Type B pancreatic cell (in vitro differentiated cells): Measurements from ENCODE around the gene IFNGR2. TPM values are rescaled to one million over a fixed set of nuclear protein-coding genes. Genes with fewer than 3 reads are reported as not detected.

Experiments
- DNase-seq: peaks from one replicate; pipeline ENCODE4 v3.0.0; 2021; ENCODE audit warnings: mixed read lengths; ENCODE audit not compliant: unreplicated experiment; ENCODE audit errors: extremely low spot score
- H3K27ac Mint-ChIP-seq: 2 replicates; pipeline ENCODE4 v1.8.0; 2021; ENCODE audit warnings: mild to moderate bottlenecking, mixed read lengths
- H3K27me3 Mint-ChIP-seq: 2 replicates; pipeline ENCODE4 v1.8.0; 2021; ENCODE audit warnings: mixed read lengths
- H3K36me3 Mint-ChIP-seq: 2 replicates; pipeline ENCODE4 v1.8.0; 2021; ENCODE audit warnings: mixed read lengths
- H3K4me1 Mint-ChIP-seq: one replicate; pipeline ENCODE4 v1.8.0; 2021; ENCODE audit warnings: mixed read lengths; ENCODE audit not compliant: unreplicated experiment
- H3K4me3 Mint-ChIP-seq: 2 replicates; pipeline ENCODE4 v1.8.0; 2021; ENCODE audit warnings: mild to moderate bottlenecking, mixed read lengths
- H3K9me3 Mint-ChIP-seq: 2 replicates; pipeline ENCODE4 v1.8.0; 2021; ENCODE audit warnings: mixed read lengths
- total RNA-seq: library from RNA; stranded (reverse); gene quantifications from 2 replicates; pipeline ENCODE4 v1.2.1, GENCODE V29; 2021; ENCODE audit warnings: low replicate concordance
- TF ChIP-seq, protein P1 (sequence below): fragments of 200-600 bp; sonication (generic); conservative IDR thresholded peaks from 2 replicates; pipeline ENCODE4 v1.5.0; 2021; ENCODE audit warnings: antibody characterized with exemption, mild to moderate bottlenecking

Gene IFNGR2
- total RNA-seq, 1 donor from 2014 or later = 40.4 TPM

DNA sequence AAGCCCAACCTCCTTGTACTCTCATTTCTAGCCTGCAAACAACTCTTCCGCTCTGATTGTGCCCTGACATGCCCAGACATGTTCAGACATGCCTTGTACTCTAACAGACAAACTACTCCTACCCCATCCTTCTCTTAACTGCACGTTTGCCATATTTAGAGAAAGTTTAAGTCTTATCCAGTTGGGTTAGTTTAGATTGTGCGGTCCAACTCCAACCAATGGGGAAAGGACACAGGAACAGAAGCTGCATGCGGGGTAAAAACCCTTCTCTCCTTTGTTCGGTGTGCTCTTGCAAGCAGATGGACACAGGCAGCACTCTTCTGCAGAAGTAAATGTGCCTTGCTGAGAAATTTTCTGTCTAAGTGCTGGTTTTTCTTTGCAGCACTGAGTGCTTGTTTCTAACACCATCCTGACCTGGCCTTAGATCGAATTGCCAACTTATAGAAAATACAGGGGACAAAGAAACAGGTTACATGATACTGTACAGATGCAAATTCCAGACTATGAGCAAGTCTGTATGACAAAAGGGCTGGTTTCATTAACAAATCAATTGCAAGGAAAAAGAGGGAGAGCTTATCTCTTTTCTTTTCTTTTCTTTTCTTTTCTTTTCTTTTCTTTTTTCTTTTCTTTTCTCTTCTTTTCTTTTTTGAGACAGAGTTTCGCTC lies 35.8 kb upstream of the IFNGR2 start:
- H3K27ac Mint-ChIP-seq = peak overlapping the region; percentile 32
- no peaks in the 10 kb centered on the region for H3K4me1 Mint-ChIP-seq
- H3K4me3 Mint-ChIP-seq = no peak overlapping the region
- H3K36me3 Mint-ChIP-seq = no peaks in the 10 kb centered on the region
- TF ChIP-seq, protein P1, sequence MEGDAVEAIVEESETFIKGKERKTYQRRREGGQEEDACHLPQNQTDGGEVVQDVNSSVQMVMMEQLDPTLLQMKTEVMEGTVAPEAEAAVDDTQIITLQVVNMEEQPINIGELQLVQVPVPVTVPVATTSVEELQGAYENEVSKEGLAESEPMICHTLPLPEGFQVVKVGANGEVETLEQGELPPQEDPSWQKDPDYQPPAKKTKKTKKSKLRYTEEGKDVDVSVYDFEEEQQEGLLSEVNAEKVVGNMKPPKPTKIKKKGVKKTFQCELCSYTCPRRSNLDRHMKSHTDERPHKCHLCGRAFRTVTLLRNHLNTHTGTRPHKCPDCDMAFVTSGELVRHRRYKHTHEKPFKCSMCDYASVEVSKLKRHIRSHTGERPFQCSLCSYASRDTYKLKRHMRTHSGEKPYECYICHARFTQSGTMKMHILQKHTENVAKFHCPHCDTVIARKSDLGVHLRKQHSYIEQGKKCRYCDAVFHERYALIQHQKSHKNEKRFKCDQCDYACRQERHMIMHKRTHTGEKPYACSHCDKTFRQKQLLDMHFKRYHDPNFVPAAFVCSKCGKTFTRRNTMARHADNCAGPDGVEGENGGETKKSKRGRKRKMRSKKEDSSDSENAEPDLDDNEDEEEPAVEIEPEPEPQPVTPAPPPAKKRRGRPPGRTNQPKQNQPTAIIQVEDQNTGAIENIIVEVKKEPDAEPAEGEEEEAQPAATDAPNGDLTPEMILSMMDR = no peak
- H3K27me3 Mint-ChIP-seq = no peaks in the 10 kb centered on the region
- H3K9me3 Mint-ChIP-seq = peaks cover 5% of the 10 kb centered on the region
- DNase-seq = no peak

DNA sequence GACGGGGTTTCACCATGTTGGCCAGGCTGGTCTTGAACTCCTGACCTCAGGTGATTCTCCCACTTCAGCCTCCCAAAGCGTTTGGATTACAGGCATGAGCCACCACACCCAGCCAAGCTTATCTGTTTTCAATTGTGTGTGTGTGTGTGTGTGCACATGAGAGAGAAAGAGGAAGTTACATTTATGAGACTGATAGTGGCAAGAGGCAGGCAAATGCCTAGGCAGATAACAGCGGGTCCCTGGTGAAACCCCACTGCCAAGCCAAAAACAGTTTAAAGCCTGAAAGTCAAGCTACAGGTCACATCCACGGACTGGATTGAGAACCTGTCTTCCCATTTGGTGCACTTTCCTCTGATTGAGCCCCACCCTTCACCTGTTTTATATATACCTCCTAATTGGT lies 35.1 kb upstream of the IFNGR2 start:
- DNase-seq = peak; percentile 16
- Mint-ChIP-seq H3K36me3 (no peaks in the 10 kb centered on the region), H3K4me3 (no peak overlapping the region), H3K27me3 (no peaks in the 10 kb centered on the region), H3K4me1 (no peaks in the 10 kb centered on the region), H3K9me3 (peaks cover 5% of the 10 kb centered on the region), H3K27ac (peak overlapping the region; percentile 62)
- TF ChIP-seq, protein P1 = no peak

DNA sequence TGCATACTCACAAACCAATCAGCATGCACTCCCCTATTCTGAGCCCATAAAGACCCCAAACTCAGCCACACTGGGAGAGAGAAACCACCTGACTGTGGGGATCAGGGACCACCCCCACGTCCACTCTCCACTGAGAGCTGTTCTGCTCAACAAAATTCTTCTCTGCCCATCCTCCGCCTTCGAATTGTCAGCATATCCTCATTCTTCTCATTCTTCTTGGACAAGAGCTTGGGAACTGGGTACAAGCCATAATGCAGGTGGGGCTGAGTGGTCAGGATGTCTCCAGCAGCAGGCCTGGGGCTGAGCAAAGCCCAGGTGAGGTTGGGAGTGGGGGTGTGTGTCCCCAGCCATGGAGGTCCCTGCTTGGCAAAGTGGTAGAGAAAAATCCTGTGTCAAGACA lies 34.6 kb upstream of the IFNGR2 start:
- no peaks in the 10 kb centered on the region for H3K36me3 Mint-ChIP-seq
- no peak for DNase-seq
- H3K9me3 Mint-ChIP-seq = peaks cover 5% of the 10 kb centered on the region
- no peaks in the 10 kb centered on the region for H3K27me3 Mint-ChIP-seq
- H3K4me3 Mint-ChIP-seq = no peak overlapping the region
- H3K27ac Mint-ChIP-seq = peak overlapping the region; percentile 62
- H3K4me1 Mint-ChIP-seq = no peaks in the 10 kb centered on the region
- TF ChIP-seq, protein P1 = no peak

DNA sequence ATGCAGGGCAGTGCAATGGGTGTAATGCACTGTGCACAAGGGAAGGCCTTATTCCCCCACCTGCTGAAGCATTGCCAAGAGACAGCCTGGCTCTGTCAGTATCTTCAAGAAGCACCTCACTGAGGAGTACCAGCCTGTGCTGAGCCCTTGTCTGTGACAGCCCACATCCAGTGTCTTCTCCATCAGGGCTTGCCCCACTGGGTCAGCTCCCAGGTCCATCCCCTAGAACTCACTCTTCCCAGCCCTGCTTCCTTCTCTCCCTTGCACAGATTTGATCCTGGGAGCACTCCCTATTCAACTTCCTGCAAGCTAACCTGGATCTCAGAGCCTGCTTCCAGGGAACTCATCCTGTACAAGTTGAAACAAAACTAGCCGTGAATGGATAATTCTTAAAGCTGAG lies 33.6 kb upstream of the IFNGR2 start:
- Mint-ChIP-seq H3K36me3 (no peaks in the 10 kb centered on the region), H3K4me1 (no peaks in the 10 kb centered on the region), H3K27ac (no peak overlapping the region), H3K4me3 (no peak overlapping the region), H3K9me3 (peaks cover 5% of the 10 kb centered on the region), H3K27me3 (no peaks in the 10 kb centered on the region)
- DNase-seq = no peak
- TF ChIP-seq, protein P1 = no peak

DNA sequence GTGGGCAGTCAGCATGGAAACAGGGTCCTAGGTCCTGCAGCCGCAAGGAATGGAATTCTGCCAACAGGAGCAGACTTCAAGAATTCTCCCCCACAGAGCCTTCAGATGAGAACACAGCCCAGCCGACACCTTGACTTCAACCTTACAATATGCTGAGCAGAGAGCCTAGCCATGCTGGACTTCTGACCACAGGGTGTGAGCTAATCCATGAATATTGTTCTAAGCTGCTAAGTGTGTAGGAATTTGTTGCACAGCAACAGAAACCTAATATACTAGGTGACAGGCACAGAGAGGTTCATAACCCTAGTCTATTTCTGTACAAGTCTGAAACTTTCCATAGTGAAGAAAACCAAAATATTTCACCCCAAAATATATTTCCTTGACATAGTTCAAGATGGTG lies 32.9 kb upstream of the IFNGR2 start:
- TF ChIP-seq, protein P1 = no peak
- H3K9me3 Mint-ChIP-seq = peaks cover 5% of the 10 kb centered on the region

More for the DNA sequence above, 32.9 kb upstream of the IFNGR2 start:
- DNase-seq = no peak
- Mint-ChIP-seq H3K36me3 (no peaks in the 10 kb centered on the region), H3K27me3 (no peaks in the 10 kb centered on the region), H3K4me1 (no peaks in the 10 kb centered on the region), H3K27ac (no peak overlapping the region), H3K4me3 (no peak overlapping the region)
